K562 (cell line): Measurements from ENCODE around the gene SESN2. TPM values are rescaled to one million over a fixed set of nuclear protein-coding genes. Genes with fewer than 3 reads are reported as not detected.

Experiments used
- ATF1 ChIP-seq, 2 experiments: fragments of 450-650 bp in 1 of 2; IDR thresholded peaks; 2 replicates each; pipeline ENCODE4 v1.6.1; 2016; ENCODE audit warnings: missing compliant biosample characterization in 1 of 2, missing genetic modification characterization in 1 of 2
- ETS2 ChIP-seq: IDR thresholded peaks from 2 replicates; pipeline ENCODE4 v1.6.1; 2016; ENCODE audit warnings: borderline replicate concordance, missing genetic modification characterization, mild to moderate bottlenecking, moderate library complexity, missing compliant biosample characterization; ENCODE audit not compliant: poor library complexity, severe bottlenecking
- GATAD2A ChIP-seq: fragments of 450-650 bp; IDR thresholded peaks from 2 replicates; pipeline ENCODE4 v1.6.1; 2017
- HLTF ChIP-seq: fragments of 450-650 bp; IDR thresholded peaks from 2 replicates; pipeline ENCODE4 v1.6.1; 2016
- KLF6 ChIP-seq: fragments of 250-450 bp; sonication (Bioruptor Pico); IDR thresholded peaks from 2 replicates; pipeline ENCODE4 v1.4.0; 2020; ENCODE audit warnings: mild to moderate bottlenecking, moderate library complexity, borderline replicate concordance
- MAZ ChIP-seq, 2 experiments: fragments of 450-650 bp in 1 of 2; sonication (generic) in 1 of 2; formaldehyde crosslinking; IDR thresholded peaks in 1 of 2; conservative IDR thresholded peaks in 1 of 2; 2 replicates each; pipeline versions ENCODE4 v1.4.0 to v1.5.0; 2020; ENCODE audit warnings: mild to moderate bottlenecking in 1 of 2, missing genetic modification reagents in 1 of 2
- MTF1 ChIP-seq: fragments of 250-450 bp; sonication (Bioruptor Pico); IDR thresholded peaks from 2 replicates; pipeline ENCODE4 v1.9.0; 2021; ENCODE audit warnings: moderate library complexity, mild to moderate bottlenecking, inconsistent platforms, borderline replicate concordance
- PHTF2 ChIP-seq: fragments of 250-450 bp; sonication (Bioruptor Pico); IDR thresholded peaks from 2 replicates; pipeline ENCODE4 v1.5.0; 2021; ENCODE audit warnings: mild to moderate bottlenecking
- RAD21 ChIP-seq, 2 experiments: fragments of 250-450 bp in 1 of 2; fragments of 450-650 bp in 1 of 2; sonication (Bioruptor Pico) in 1 of 2; formaldehyde crosslinking in 1 of 2; IDR thresholded peaks in 1 of 2; conservative IDR thresholded peaks in 1 of 2; 2 replicates each; pipeline versions ENCODE4 v1.4.0 to v1.8.0; 2020 to 2022; ENCODE audit warnings: mild to moderate bottlenecking in 2 of 2, moderate library complexity in 1 of 2
- SPI1 ChIP-seq: IDR thresholded peaks from 2 replicates; pipeline ENCODE4 v1.6.1; 2011; ENCODE audit warnings: low read depth, low read length, control low read depth, borderline replicate concordance
- STAT5A ChIP-seq: IDR thresholded peaks from 2 replicates; pipeline ENCODE4 v1.6.1; 2012; ENCODE audit warnings: low read length, inconsistent platforms, borderline replicate concordance
- TCF3 ChIP-seq: sonication (generic); formaldehyde crosslinking; IDR thresholded peaks from 2 replicates; pipeline ENCODE4 v1.4.0; 2020; ENCODE audit warnings: mild to moderate bottlenecking, missing genetic modification reagents
- ZBTB17 ChIP-seq: fragments of 450-650 bp; formaldehyde crosslinking; IDR thresholded peaks from 2 replicates; pipeline ENCODE4 v1.4.0; 2020; ENCODE audit warnings: mild to moderate bottlenecking
- ZC3H4 ChIP-seq: sonication (generic); formaldehyde crosslinking; IDR thresholded peaks from 2 replicates; pipeline ENCODE4 v1.9.0; 2021; ENCODE audit warnings: missing genetic modification reagents, borderline replicate concordance
- ZNF140 ChIP-seq: fragments of 250-450 bp; sonication (Bioruptor Pico); IDR thresholded peaks from 2 replicates; pipeline ENCODE4 v1.8.0; 2021; ENCODE audit warnings: moderate library complexity, mild to moderate bottlenecking, inconsistent platforms
- ZNF551 ChIP-seq: fragments of 250-450 bp; sonication (Bioruptor Pico); IDR thresholded peaks from 2 replicates; pipeline ENCODE4 v1.5.0; 2021; ENCODE audit warnings: mild to moderate bottlenecking, moderate library complexity
- ZNF77 ChIP-seq: fragments of 250-450 bp; sonication (Bioruptor Pico); IDR thresholded peaks from 2 replicates; pipeline ENCODE4 v1.5.0; 2020
- polyA plus RNA-seq, 8 experiments: library from polyadenylated mRNA; depleted of rRNA in 4 of 8; stranded (reverse) in 5 of 8; unstranded in 3 of 8; fragments of >200 nt; fragmentation: Nextera tagmentation in 2 of 8; fragmentation: Illumina TruSeq in 1 of 8; extraction: Ambion mirVana in 2 of 8; extraction: Trizol in 1 of 8; gene quantifications; 2 replicates each; pipeline versions ENCODE4 v1.2.1 to v1.2.3, GENCODE V29; 2011 to 2014; ENCODE audit warnings: inconsistent platforms in 1 of 8, missing spikeins in 1 of 8
- total RNA-seq, 7 experiments: library from RNA; depleted of rRNA in 6 of 7; stranded (reverse); fragments of >200 nt in 6 of 7; fragmentation: Illumina TruSeq in 2 of 7; extraction: Trizol in 2 of 7; gene quantifications; 2 replicates each; pipeline versions ENCODE4 v1.2.1 to v1.2.3, GENCODE V29; 2011 to 2021; ENCODE audit warnings: low replicate concordance in 1 of 7
- TF ChIP-seq, protein P1 (sequence below): fragments of 250-450 bp; sonication (Bioruptor Pico); IDR thresholded peaks from 2 replicates; pipeline ENCODE4 v1.8.0; 2022; ENCODE audit warnings: moderate library complexity, mild to moderate bottlenecking, inconsistent platforms
- TF ChIP-seq, protein P2 (sequence below): fragments of 200-800 bp; sonication (Bioruptor generic); IDR thresholded peaks from 2 replicates; pipeline ENCODE4 v1.6.1; 2017; ENCODE audit warnings: missing genetic modification characterization, missing compliant biosample characterization
- TF ChIP-seq, protein P3 (sequence below): fragments of 450-650 bp; IDR thresholded peaks from 2 replicates; pipeline ENCODE4 v1.6.1; 2016; ENCODE audit warnings: missing biosample characterization, missing genetic modification characterization
- TF ChIP-seq, protein P4 (sequence below): fragments of 250-450 bp; sonication (Bioruptor Pico); IDR thresholded peaks from 2 replicates; pipeline ENCODE4 v1.4.0; 2020; ENCODE audit warnings: mild to moderate bottlenecking, moderate library complexity

SESN2 gene
- total and polyA plus RNA-seq, 9 of the 15 experiments (the other 6 are each of a cell fraction or from before 2014, with no cell fraction given) = 3.7 to 71.3 (median 16.8) TPM

GRCh38 chr1:28248273-28249012, 10.9 kb upstream of the SESN2 start (continued):
- TF ChIP-seq PHTF2 (no peak), ZNF77 (CRISPR knock-in tag) (no peak), KLF6 (CRISPR knock-in tag) (0 out of 2 replicates have a peak, but pooled peaks have one; percentile 44), SPI1 (no peak), ZNF551 (CRISPR knock-in tag) (no peak), TCF3 (CRISPR knock-in tag) (no peak), GATAD2A (no peak), MTF1 (CRISPR knock-in tag) (no peak), ZBTB17 (no peak), HLTF (no peak), ZC3H4 (CRISPR knock-in tag) (no peak), STAT5A (no peak), RAD21 (CRISPR knock-in tag; conservative IDR thresholded peaks at IDR 0.05 in 1 of 2, IDR thresholded peaks at IDR 0.05 in 1 of 2) (peak; percentile 92), ZNF140 (CRISPR knock-in tag) (no peak), MAZ (CRISPR knock-in tag; conservative IDR thresholded peaks at IDR 0.05 in 1 of 2, IDR thresholded peaks at IDR 0.05 in 1 of 2) (peak in 1 of 2 experiments; percentile 50; a peak in 1 of 4 replicates), ETS2 (no peak), ATF1 (CRISPR knock-in tag; IDR thresholded peaks at IDR 0.05) (no peak), ATF1 (tag; IDR thresholded peaks at IDR 0.05) (0 out of 2 replicates have a peak, but pooled peaks have one; percentile 29)
- TF ChIP-seq, protein P1, sequence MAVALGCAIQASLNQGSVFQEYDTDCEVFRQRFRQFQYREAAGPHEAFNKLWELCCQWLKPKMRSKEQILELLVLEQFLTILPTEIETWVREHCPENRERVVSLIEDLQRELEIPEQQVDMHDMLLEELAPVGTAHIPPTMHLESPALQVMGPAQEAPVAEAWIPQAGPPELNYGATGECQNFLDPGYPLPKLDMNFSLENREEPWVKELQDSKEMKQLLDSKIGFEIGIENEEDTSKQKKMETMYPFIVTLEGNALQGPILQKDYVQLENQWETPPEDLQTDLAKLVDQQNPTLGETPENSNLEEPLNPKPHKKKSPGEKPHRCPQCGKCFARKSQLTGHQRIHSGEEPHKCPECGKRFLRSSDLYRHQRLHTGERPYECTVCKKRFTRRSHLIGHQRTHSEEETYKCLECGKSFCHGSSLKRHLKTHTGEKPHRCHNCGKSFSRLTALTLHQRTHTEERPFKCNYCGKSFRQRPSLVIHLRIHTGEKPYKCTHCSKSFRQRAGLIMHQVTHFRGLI (CRISPR knock-in tag) = no peak
- TF ChIP-seq, protein P2, sequence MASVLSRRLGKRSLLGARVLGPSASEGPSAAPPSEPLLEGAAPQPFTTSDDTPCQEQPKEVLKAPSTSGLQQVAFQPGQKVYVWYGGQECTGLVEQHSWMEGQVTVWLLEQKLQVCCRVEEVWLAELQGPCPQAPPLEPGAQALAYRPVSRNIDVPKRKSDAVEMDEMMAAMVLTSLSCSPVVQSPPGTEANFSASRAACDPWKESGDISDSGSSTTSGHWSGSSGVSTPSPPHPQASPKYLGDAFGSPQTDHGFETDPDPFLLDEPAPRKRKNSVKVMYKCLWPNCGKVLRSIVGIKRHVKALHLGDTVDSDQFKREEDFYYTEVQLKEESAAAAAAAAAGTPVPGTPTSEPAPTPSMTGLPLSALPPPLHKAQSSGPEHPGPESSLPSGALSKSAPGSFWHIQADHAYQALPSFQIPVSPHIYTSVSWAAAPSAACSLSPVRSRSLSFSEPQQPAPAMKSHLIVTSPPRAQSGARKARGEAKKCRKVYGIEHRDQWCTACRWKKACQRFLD = no peak; the same call in none of the 2 replicates
- TF ChIP-seq, protein P3, sequence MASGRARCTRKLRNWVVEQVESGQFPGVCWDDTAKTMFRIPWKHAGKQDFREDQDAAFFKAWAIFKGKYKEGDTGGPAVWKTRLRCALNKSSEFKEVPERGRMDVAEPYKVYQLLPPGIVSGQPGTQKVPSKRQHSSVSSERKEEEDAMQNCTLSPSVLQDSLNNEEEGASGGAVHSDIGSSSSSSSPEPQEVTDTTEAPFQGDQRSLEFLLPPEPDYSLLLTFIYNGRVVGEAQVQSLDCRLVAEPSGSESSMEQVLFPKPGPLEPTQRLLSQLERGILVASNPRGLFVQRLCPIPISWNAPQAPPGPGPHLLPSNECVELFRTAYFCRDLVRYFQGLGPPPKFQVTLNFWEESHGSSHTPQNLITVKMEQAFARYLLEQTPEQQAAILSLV (tag) = no peak
- TF ChIP-seq, protein P4, sequence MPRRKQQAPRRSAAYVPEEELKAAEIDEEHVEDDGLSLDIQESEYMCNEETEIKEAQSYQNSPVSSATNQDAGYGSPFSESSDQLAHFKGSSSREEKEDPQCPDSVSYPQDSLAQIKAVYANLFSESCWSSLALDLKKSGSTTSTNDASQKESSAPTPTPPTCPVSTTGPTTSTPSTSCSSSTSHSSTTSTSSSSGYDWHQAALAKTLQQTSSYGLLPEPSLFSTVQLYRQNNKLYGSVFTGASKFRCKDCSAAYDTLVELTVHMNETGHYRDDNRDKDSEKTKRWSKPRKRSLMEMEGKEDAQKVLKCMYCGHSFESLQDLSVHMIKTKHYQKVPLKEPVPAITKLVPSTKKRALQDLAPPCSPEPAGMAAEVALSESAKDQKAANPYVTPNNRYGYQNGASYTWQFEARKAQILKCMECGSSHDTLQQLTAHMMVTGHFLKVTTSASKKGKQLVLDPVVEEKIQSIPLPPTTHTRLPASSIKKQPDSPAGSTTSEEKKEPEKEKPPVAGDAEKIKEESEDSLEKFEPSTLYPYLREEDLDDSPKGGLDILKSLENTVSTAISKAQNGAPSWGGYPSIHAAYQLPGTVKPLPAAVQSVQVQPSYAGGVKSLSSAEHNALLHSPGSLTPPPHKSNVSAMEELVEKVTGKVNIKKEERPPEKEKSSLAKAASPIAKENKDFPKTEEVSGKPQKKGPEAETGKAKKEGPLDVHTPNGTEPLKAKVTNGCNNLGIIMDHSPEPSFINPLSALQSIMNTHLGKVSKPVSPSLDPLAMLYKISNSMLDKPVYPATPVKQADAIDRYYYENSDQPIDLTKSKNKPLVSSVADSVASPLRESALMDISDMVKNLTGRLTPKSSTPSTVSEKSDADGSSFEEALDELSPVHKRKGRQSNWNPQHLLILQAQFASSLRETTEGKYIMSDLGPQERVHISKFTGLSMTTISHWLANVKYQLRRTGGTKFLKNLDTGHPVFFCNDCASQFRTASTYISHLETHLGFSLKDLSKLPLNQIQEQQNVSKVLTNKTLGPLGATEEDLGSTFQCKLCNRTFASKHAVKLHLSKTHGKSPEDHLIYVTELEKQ (CRISPR knock-in tag) = no peak
